ENCODE measurements around the gene ENO4.

The ENO4 gene

DNA sequence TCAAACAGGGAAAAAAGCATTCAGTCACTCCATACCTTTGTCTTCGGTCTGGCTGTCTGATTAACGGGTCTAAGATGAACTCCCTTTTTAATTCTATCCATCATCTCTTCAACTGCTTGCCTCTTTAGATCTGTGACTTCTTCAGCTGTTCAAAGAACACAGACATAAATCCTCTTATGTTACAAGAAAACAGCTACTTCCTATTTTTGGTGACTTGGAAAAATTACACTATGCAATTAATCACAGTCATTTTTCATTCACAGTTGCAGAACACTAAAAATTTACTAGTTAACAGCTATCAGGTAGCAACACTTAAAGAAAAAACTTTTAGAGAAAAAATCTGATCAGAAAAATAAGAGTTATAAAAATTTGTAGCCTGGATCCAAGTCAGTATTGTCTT lies 66.0 kb downstream of the ENO4 start:
- H3K4me3 ChIP-seq (ENCODE audit: control insufficient read depth, low read depth, low read length) = no peak overlapping the region
- TF ChIP-seq, protein P1, sequence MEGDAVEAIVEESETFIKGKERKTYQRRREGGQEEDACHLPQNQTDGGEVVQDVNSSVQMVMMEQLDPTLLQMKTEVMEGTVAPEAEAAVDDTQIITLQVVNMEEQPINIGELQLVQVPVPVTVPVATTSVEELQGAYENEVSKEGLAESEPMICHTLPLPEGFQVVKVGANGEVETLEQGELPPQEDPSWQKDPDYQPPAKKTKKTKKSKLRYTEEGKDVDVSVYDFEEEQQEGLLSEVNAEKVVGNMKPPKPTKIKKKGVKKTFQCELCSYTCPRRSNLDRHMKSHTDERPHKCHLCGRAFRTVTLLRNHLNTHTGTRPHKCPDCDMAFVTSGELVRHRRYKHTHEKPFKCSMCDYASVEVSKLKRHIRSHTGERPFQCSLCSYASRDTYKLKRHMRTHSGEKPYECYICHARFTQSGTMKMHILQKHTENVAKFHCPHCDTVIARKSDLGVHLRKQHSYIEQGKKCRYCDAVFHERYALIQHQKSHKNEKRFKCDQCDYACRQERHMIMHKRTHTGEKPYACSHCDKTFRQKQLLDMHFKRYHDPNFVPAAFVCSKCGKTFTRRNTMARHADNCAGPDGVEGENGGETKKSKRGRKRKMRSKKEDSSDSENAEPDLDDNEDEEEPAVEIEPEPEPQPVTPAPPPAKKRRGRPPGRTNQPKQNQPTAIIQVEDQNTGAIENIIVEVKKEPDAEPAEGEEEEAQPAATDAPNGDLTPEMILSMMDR (conservative IDR thresholded peaks at IDR 0.05; ENCODE audit: control insufficient read depth, insufficient read depth, low read depth, low read length) = no peak
- no peak for DNase-seq (ENCODE audit: low read depth)

DNA sequence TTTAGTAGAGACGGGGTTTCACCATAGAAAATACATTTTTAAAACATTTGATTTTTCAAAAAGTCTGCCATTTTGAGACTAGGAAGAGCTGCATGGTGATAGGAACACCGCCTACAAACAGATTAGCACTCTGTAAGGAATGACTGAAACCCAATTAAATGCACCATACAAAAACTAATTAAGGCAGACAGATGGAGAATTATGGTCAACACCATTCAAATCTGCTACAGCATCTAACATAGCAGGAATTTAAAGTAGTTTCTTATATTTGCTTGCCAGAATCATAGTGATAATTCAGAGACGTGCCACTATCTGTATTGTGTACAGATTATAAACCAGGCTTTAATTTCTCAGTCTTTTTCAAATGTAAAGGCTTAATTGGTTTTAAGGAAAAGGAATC lies 68.2 kb downstream of the ENO4 start:
- no peak for DNase-seq (ENCODE audit: low read depth)
- TF ChIP-seq, protein P1 (conservative IDR thresholded peaks at IDR 0.05; ENCODE audit: control insufficient read depth, insufficient read depth, low read depth, low read length) = no peak
- H3K4me3 ChIP-seq (ENCODE audit: control insufficient read depth, low read depth, low read length) = no peak overlapping the region

DNA sequence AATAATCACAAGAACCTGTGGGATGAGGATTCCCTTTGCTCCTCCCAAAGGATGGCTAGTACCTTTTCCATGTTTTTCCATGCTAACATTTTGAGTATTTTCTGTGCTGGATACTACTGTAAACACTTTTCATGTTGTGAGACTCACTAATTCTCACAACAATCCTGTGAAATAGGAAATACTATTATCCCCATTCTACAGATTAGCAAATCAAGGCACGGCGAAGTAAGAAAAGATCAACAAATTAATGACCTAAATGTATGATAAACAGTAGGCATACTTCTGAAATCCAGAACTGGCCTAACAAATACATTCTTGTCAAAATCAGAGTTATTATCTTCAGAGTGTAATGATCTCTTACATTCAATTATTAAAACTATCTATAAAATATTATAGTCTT lies 69.3 kb downstream of the ENO4 start:
- TF ChIP-seq, protein P1 (conservative IDR thresholded peaks at IDR 0.05; ENCODE audit: control insufficient read depth, insufficient read depth, low read depth, low read length) = no peak
- no peak overlapping the region for H3K4me3 ChIP-seq (ENCODE audit: control insufficient read depth, low read depth, low read length)
- DNase-seq (ENCODE audit: low read depth) = no peak

DNA sequence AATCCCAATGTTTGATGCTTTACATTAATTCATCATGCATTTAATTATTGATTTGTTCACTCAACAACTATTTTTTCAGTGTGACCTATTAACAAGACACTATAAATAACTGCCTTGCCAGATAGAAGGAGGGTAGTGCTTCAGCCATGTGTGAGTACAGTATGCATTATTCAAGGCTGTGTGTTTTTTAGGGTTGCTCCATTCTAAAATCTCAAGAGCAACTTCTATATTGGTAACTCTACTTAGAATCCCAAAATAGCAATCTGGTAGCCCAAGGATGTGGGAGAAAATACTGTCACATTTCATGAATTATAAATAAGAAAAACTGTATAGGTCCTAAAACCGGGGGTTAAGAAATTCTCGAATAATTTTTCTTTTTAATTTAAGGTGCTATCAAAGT lies 69.9 kb downstream of the ENO4 start:
- TF ChIP-seq, protein P1 (conservative IDR thresholded peaks at IDR 0.05; ENCODE audit: control insufficient read depth, insufficient read depth, low read depth, low read length) = no peak
- no peak for DNase-seq (ENCODE audit: low read depth)
- H3K4me3 ChIP-seq (ENCODE audit: control insufficient read depth, low read depth, low read length) = no peak overlapping the region

DNA sequence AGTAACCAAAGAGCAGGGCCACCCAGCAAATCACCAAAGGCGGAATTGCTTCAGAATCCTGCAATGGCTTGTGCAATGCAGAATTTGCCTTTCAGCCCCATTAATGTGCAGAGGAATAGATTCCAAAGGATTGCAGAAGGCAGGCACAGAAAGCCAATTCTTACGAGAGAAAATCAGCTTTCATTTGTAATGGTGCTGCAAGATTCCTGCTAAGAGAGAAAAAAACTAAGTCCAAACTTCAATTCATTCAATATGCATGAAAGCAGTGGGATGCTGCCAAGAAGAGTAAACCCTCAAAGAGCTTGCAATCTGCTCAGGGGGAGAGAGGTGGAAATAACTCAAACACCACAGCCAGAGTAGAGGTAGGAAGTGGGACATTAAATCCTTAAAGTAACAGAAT lies 70.4 kb downstream of the ENO4 start:
- TF ChIP-seq, protein P1 (conservative IDR thresholded peaks at IDR 0.05; ENCODE audit: control insufficient read depth, insufficient read depth, low read depth, low read length) = no peak
- DNase-seq (ENCODE audit: low read depth) = no peak
- no peak overlapping the region for H3K4me3 ChIP-seq (ENCODE audit: control insufficient read depth, low read depth, low read length)

DNA sequence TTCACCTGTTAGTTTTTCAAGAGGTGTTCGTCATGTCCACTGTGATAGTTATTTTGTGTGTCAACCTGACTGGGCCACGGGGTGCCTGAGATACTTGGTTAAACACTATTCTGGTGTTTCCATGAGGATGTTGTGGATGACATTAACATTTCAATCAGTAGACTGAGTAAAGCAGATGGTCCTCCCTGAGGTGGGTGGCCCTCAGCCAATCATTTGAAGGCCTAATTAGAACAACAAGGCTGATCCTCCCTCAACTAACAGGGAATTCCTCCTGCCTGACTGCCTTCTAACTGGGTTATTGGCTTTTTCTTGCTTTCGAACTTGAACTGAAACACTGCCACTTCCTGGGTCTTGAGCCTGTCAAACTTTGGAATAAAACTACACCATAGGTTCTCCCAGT lies 75.8 kb downstream of the ENO4 start:
- no peak overlapping the region for H3K4me3 ChIP-seq (ENCODE audit: control insufficient read depth, low read depth, low read length)
- DNase-seq (ENCODE audit: low read depth) = no peak
- TF ChIP-seq, protein P1 (conservative IDR thresholded peaks at IDR 0.05; ENCODE audit: control insufficient read depth, insufficient read depth, low read depth, low read length) = no peak

DNA sequence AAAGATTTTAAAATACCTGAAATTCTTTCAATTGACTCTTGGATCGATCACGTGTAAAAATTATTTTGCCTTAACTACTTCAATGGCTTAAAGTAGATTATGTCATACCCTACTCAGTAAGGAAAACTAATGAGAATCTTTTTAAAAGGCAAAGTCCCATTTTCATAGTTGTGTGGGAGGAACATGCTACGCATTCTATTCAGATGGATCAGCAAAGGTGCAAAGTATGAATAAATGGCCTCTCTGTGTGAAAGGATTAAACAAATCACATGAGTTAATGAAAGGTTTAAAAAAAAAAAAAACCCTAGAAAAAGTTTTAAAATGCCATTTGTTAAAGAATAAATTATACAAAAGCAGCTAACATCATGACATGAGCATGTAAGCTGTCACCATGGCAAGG lies 77.1 kb downstream of the ENO4 start:
- DNase-seq (ENCODE audit: low read depth) = no peak
- no peak overlapping the region for H3K4me3 ChIP-seq (ENCODE audit: control insufficient read depth, low read depth, low read length)

More for the DNA sequence above, 77.1 kb downstream of the ENO4 start:
- TF ChIP-seq, protein P1 (conservative IDR thresholded peaks at IDR 0.05; ENCODE audit: control insufficient read depth, insufficient read depth, low read depth, low read length) = no peak
